Raji (cell line): ENCODE measurements around the gene PAOX.

Experiments
- POLR2A ChIP-seq: IDR thresholded peaks from 2 replicates; pipeline ENCODE4 v1.6.1; 2011; ENCODE audit warnings: low read depth, low read length, control low read depth; ENCODE audit not compliant: insufficient read depth

PAOX gene

GRCh38 chr10:133401981-133402725 lies 23.1 kb downstream of the PAOX start:
- TF ChIP-seq POLR2A: no peak

- no peak for TF ChIP-seq POLR2A
Measured at GRCh38 chr10:133403359-133403758, 24.3 kb downstream of the PAOX start.

- TF ChIP-seq POLR2A: no peak
Measured at GRCh38 chr10:133403784-133404183, 24.7 kb downstream of the PAOX start.

GRCh38 chr10:133405272-133405671 lies 26.2 kb downstream of the PAOX start:
- TF ChIP-seq POLR2A: no peak

GRCh38 chr10:133405844-133406527 lies 26.9 kb downstream of the PAOX start:
- no peak for TF ChIP-seq POLR2A

- TF ChIP-seq POLR2A: no peak
Measured at GRCh38 chr10:133411523-133412380, 32.7 kb downstream of the PAOX start.

GRCh38 chr10:133412381-133412711 lies 33.3 kb downstream of the PAOX start:
- no peak for TF ChIP-seq POLR2A

- no peak for TF ChIP-seq POLR2A
Measured at GRCh38 chr10:133415752-133416151, 36.7 kb downstream of the PAOX start.

- TF ChIP-seq POLR2A: no peak
Measured at GRCh38 chr10:133418289-133418993, 39.4 kb downstream of the PAOX start.

GRCh38 chr10:133419211-133419950 lies 40.3 kb downstream of the PAOX start:
- TF ChIP-seq POLR2A: no peak

- no peak for TF ChIP-seq POLR2A
Measured at GRCh38 chr10:133420028-133420427, 41.0 kb downstream of the PAOX start.

GRCh38 chr10:133420579-133420978 lies 41.5 kb downstream of the PAOX start:
- no peak for TF ChIP-seq POLR2A

- TF ChIP-seq POLR2A: no peak
Measured at GRCh38 chr10:133421336-133422222, 42.5 kb downstream of the PAOX start.

- TF ChIP-seq POLR2A: no peak
Measured at GRCh38 chr10:133422223-133422806, 43.3 kb downstream of the PAOX start.
